HL-60/S4 (cell line): ENCODE measurements around the gene SLC41A1.

Experiments used
- in situ Hi-C: fragments of 300-500 bp; cut with MboI; formaldehyde crosslinking; loops from 2 replicates; pipeline ENCODE4 v1.14.3; 2022; ENCODE audit warnings: low sequenced_read_pairs

Gene SLC41A1

DNA sequence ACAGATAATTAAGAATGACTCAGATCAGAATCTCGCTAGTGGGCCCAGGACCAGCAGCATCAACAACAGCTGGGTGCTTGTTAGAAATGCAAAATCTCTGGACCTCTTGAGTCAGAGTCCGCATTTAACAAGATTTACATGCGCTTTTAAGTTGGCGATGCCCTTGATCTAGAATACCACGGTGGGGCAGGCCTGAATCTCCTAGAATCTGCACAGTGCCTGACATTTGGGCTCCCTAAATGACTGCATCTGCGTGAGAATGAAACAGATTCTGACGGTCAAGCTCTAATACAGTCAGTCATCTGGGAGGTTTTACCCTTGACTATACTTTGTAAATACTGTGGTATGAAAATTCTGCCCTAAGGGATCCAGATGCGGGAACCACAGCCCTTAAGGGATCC lies 20.5 kb downstream of the SLC41A1 start:
- in situ Hi-C loops = loop anchor here (5.0 to 10.0 kb wide), 2 partner anchors 115 to 322 kb away; partner anchors contain the start of gene AVPR1B

DNA sequence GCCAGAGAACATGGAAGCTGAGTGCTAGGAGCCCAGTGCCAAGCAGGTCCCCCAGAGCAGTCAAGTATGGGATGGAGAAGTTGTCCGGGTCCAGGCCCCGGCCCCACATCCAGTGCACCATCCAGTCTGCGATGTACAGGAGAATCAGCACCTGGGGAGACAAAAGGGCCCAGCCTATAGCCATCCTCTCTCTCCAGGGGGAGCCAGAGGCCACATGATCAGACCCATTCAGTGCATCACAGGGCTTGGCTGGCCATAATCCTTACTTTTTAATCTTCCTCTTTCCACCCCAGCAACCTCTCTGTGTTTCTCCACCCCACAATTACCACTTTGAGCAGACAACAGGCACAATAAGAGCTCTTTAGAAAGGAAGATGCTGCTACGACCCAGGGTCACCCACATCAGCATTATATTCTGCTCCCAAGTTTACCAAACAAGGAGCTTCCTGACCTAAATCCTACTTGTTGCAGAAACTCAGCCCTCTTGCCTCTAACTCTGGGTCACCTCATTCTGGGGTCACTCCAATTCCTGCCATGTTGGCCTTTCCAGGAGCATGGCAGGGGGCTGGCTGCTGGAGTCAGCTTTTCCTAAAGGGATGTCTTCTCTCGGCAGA lies 21.3 kb downstream of the SLC41A1 start:
- in situ Hi-C loops = loop anchor here (5.0 to 10.0 kb wide), 2 partner anchors 116 to 323 kb away; partner anchors contain the start of gene AVPR1B

DNA sequence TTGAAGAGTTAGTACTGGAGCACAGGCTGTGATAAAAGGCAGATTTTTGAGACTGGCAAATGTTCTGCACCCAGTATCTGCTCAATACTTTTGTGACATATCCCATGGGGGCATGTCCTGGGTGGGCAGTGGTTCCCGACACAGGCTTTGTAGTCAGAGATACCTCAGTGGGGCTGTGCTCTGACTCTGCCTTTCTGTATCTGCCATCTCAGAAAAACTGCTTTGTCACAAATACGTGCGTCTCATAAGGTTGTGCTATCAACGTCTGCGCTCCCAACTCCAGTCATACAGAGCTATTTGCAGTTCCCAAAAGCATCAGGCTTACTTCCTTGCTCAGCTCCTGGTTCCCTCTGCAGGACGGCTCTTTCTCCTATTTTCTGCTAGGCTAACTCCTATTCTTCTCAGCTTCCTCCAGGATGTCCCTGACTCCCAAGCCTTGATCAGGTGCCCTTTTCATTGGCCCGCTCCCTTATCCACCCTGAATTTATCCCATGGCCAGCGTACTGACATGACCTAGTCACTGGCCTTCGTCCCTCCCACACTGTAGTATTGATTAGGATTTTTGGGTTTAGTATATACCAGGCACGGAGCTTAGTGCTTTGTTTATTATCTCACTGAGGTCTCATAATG lies 25.6 kb downstream of the SLC41A1 start:
- in situ Hi-C loops = no loop called here

- in situ Hi-C loops = no loop called here
Observed at GRCh38 chr1:205786601-205787000, 26.4 kb downstream of the SLC41A1 start.

DNA sequence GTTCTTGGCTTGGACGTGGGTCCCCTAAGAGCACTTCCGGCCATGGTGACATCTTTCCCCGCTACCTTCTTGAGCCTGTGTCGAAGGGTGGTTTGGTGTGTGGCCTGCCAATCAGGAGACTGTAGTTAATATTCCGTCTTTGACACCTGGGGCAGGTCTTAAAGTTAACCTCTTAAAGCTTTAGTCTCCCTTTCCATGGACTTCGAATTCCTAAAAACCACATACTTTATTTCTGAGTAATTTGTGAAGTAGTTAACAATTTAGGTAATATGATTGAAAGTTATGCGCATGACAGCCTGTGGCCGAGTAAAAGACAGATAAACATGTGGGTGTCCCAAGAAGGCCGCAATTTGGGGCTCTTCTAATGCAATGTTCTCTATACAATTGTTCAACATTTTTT lies 27.6 kb downstream of the SLC41A1 start:
- in situ Hi-C loops = no loop called here

- in situ Hi-C loops = no loop called here
Observed at GRCh38 chr1:205783904-205784303, 29.1 kb downstream of the SLC41A1 start.

GRCh38 chr1:205783433-205783795 lies 29.6 kb downstream of the SLC41A1 start:
- in situ Hi-C loops = no loop called here

- in situ Hi-C loops = no loop called here
Observed at GRCh38 chr1:205782627-205783432, 30.2 kb downstream of the SLC41A1 start.

DNA sequence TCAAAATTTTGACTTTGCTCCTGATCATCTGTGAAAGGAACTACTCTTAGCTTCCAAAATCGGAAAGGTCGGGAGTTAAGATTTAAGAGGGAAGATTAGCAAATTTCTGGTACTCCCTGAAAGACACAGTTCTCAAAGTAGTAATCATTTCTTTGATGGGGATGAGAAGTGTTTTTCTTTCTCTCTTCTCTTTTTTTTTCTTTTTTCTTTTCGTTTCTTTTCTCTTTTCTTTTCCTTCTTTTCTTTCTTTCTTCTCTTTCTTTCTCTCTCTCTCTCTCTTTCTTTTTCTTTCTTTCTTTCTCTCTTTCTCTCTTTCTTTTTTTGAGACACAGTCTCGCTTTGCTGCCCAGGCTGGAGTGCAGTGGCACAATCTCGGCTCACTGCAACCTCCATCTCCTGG lies 32.7 kb downstream of the SLC41A1 start:
- in situ Hi-C loops = no loop called here

GRCh38 chr1:205777994-205778393 lies 35.0 kb downstream of the SLC41A1 start:
- in situ Hi-C loops = no loop called here

DNA sequence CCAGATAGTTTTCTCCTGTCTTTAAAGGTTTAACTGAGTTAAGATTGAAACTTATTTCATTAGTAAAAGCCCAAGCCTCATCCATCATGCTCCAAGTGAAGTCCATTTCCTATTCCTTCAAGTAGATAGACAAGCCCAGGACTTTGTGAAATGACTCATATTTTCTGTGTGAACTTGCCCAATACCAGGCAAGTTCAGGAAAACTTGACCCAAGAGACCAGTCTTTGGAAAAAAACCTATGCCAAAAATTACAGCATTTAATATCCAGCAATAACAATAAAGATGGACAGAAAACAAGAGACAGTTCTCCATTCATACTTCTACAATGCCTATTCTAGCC lies 37.3 kb downstream of the SLC41A1 start:
- in situ Hi-C loops = no loop called here

GRCh38 chr1:205775015-205775716 lies 37.8 kb downstream of the SLC41A1 start, which contains the start of gene RAB29:
TSS of gene RAB29 (minus strand) at chr1:205775482. CDS start at chr1:205774956, 526 bp downstream.
- in situ Hi-C loops = no loop called here

DNA sequence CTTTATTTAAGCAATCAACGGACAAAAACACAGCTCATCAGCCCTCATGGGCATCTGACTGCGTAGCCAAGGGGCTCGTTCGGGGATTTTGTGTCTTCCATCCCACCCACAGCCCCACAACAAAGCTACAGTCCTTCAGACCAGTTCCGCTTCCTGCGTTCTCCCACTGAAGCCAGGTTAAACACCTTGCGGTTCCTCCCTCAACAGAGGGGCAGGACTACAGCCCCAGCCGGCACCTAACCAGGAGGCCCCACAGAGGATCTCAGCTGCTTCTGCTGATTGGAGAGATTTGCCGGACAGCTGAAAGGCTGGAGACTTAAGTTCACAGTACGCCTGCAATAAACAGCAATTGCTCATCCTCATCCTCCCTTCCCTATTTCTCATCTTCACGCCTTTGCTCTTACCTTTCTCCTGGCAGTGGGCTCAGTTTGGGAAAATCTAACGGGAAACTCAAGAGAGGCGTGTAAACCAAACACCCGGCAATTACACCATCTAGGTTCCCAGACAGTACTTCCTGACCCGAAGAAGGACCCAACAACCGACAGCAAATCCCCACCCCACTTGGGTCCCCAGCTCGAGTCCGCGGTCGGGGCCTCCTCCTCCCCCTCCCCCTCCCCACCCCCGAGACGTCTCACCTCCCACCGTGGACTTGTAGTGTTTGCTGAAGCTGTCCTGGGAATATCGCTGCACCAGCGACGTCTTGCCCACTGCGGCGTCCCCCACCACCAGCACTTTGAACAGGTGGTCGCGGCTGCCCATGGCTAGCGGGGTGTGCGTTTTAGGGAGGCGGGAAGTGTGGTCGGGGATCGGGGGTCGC lies 38.6 kb downstream of the SLC41A1 start:
- in situ Hi-C loops = no loop called here

- in situ Hi-C loops = no loop called here
Observed at GRCh38 chr1:205772607-205773032, 40.4 kb downstream of the SLC41A1 start.

GRCh38 chr1:205770618-205771017 lies 42.4 kb downstream of the SLC41A1 start:
- in situ Hi-C loops = no loop called here

- in situ Hi-C loops = no loop called here
Observed at GRCh38 chr1:205769641-205770365, 43.2 kb downstream of the SLC41A1 start.

- in situ Hi-C loops = no loop called here
Observed at GRCh38 chr1:205767248-205767647, 45.8 kb downstream of the SLC41A1 start.

- in situ Hi-C loops = no loop called here
Observed at GRCh38 chr1:205766570-205766969, 46.4 kb downstream of the SLC41A1 start.

DNA sequence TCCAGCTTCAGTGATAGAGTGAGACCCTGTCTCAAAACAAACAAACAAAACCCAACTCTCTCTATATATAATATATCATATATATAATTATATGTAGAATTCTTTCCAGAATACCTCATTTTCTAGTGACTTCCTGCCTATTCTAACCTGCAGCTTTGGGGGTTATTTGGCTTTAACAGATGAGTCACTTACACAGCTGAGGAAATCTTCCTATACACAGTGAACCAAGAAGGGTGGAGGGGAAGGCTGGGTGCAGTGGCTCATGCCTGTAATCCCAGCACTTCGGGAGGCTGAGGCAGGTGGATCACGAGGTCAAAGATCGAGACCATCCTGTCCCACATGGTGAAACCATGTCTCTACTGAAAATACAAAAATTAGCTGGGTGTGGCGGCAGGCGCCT lies 47.0 kb downstream of the SLC41A1 start:
- in situ Hi-C loops = no loop called here

- in situ Hi-C loops = no loop called here
Observed at GRCh38 chr1:205764578-205764977, 48.4 kb downstream of the SLC41A1 start.
